HG02938 (cell line): ENCODE results near the gene KCTD18.

Experiments used
- ATAC-seq: cut with Tn5 transposase; IDR thresholded peaks from one replicate; pipeline ENCODE4 v1.9.1; 2021; ENCODE audit warnings: mild to moderate bottlenecking, moderate library complexity; ENCODE audit not compliant: unreplicated experiment

The KCTD18 gene

DNA sequence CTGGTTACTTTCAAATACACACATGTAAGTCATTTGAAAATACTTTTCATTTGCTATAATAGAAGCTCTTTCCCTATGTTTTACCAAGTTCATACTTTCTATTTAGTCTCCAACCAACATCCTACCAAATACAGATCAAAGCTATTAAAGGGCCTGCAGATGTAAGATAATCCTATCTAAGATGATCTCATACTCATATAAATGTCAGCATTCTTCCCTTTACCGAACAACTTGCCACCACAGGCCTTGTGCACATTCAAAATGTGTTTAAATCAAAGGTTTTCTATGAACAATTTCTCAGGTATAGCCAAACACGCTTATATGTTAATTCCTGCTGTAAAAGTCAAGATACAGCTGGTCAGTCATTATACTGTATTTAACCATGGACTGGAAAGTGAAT is 23.3 kb downstream of the KCTD18 start:
- no peak for ATAC-seq

GRCh38 chr2:200484934-200485333 is 24.9 kb downstream of the KCTD18 start:
- no peak for ATAC-seq

DNA sequence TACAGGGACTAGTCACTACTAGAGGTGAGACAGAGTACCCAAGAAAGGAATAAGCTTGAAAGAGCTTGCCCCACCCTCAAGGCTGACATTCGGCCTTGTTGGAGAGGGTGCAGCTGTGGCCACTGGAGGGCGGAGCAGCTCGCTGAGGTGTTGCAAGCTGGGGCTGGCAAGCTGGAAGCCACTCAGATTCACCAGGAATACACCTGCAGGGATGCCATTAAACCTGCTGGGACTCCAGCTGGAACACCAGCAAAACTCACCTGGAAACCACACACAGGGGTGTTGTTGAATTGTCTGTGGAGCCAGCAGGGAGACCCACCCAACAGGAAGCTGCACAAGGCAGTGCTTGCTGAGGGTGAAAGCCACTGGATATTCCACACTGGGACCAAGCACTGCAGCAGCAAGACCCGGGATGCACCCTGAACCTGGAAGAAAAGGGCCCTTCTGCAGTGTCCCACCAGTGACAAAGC is 26.1 kb downstream of the KCTD18 start:
- peak; percentile 70 for ATAC-seq

DNA sequence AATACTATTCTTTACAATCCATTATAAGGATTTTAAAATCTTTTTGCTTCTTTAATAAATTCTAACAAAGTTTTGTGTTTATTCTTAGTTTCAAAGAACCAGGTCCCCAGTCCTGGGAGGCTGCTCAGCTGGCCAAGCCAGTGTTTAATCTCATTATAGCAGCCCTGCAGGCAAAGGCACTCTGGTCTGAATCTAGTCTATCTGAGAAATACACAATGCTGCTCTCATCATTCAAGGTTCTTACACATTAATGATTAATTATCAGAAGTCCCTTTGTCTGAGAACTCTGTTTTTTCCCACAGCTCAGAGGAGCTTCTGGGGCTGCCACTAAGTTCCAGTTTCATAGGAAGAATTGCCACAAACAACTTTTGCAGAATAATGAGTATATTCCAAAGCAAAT is 27.7 kb downstream of the KCTD18 start:
- no peak for ATAC-seq

- ATAC-seq = no peak
Measured at GRCh38 chr2:200479692-200480265, 30.1 kb downstream of the KCTD18 start.

DNA sequence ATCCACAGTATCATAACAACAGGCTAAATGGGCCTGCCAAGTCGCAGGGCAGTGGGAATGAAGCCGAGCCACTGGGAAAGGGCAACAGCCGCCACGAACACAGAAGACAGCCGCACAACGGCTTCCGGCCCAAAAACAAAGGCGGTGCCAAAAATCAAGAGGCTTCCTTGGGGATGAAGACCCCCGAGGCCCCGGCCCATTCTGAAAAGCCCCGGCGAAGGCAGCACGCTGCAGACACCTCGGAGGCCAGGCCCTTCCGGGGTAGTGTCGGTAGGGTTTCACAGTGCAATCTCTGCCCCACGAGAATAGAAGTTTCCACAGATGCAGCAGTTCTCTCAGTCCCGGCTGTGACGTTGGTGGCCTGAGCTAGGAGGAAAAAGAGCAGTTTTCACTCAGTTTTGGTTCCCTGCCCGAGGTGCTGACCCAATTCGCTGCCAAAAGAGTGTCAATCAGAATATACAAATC is 32.2 kb downstream of the KCTD18 start:
- ATAC-seq = no peak

GRCh38 chr2:200476836-200477235 is 33.0 kb downstream of the KCTD18 start:
- no peak for ATAC-seq

DNA sequence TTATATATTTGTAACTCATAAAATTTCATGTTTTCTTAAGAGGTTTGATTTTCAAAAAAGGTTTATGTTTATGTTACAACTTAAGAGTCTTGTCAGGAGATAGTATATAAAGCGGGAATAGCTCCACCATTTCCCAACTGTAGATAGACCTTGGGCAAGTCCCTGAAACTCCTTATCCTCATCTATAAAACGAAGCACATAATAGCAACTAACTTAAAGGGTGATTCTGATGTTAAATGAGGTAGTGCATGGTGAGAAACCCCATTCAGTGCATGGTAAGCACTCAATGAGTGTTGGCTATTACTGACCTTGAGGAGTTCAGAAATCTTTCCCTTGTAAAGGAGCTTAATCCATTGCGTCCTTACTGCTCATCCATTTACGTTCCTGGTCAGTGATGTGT is 34.1 kb downstream of the KCTD18 start:
- ATAC-seq = no peak

DNA sequence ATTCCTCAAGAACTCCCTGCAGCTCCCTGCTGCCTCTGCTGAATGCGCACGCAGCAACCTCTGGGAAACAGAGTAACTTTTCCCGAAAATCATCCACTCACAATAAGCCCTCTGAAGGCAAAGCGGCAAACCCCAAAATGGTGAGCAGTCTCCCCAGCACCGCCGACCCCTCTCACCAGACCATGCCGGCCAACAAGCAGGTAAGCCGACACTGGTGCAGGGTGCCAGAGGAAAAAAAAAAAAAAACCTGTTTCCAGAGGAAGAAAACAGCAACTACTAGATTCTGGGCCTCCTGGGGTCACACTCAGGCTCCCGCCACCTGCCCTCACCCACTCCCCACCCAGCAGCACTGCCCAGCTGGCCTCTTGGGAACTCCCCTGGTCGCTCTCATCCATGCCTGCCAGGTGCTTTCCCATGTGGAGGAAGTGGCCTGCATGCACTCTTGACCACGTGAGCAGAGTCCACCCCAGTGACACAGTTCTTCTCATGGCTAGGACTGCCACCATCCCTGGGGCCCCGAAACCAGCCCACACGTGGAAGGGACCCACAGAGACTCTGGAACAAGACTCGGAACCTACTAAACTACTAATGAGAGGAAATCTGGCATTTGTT is 36.9 kb downstream of the KCTD18 start:
- ATAC-seq = no peak

GRCh38 chr2:200471928-200472645 is 37.8 kb downstream of the KCTD18 start:
- ATAC-seq = peak; percentile 5

GRCh38 chr2:200471324-200471848 is 38.5 kb downstream of the KCTD18 start:
- ATAC-seq = peak; percentile 87

DNA sequence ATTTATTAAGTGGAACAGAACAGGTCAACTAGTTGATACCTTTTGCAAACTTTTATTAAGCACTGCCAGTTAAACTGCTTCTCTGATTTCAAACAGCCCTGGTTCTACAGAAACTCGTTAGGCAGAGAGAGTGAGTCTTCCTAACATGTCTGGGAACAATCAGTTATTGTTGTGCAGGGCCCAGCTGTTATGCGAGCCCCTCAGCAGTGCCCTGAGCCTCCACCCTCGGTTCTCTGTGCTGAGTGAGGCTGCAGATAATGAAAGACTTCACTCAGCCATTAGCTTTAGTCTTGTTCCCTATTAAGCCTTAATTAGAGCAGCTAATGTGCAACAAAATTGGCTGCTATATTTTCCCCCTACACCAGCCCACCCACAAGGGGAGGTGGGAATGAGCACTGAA is 39.6 kb downstream of the KCTD18 start:
- no peak for ATAC-seq

DNA sequence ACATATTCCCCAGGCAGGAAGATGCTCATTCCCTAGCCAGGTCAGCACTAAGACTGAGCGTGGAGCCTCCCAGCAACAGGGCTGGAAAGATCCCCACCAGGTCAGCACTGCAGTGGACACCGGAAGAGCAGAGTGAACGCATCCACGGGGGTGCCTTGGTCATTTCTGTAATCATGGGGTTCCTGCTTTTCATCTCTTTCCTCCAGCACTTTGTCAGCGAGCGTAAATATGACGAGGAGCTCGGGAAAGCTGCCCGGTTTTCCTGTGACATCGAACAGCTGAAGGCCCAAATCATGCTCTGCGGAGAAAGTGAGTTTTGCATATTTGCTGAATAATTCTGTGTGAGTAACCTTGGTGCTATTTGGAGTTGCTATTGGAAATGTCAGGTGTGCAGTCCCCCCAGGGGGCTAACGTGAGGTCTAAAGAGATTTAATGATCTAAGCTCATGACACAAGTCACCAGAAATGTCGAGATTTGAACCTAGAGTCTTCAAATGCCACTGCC is 40.1 kb downstream of the KCTD18 start:
- no peak for ATAC-seq

GRCh38 chr2:200467806-200468681 is 41.8 kb downstream of the KCTD18 start:
- no peak for ATAC-seq

DNA sequence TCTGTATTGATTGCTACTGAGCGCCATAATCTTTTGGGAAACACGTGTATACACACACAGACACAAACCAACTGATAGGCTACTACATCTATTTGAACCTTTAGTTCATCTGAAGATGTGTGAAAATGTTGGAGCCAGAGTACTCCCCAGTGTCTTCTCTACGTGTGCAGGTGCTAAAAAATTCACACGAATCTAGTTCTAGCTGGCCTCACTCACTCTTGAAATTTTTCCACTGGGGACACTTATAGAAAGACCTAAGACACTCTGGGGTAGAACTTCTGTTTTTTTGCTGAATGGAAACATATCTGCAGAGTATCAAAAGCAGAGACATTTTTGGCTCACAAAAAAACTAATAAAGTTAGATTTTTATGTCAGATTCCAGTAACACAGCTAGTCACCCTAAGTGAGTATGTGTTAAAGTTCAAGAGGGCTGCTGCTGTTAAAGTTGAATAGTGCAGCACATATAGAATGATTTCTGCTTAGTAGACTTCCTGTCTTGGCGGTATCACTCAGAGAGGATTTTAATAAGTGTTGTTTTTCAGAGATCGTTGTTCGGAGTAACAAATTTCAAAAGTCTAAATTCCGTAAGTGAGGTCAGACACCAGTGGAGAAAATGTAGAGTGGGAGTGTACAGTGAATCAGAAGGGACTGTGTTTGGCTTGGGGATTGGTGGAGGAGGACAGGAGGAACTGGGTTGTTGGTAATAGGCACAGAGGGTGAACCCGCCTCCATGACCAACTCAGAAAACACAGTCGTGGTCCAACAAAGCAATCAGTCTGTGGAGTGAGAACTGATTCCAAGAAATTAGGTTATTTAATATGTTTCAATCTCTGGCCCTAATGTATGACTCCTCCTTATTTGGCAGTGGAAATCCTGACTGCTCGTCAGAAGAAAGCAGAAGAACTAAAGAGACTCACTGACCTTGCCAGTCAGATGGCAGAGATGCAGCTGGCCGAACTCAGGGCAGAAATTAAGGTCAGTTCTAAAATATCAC is 43.1 kb downstream of the KCTD18 start:
- no peak for ATAC-seq

DNA sequence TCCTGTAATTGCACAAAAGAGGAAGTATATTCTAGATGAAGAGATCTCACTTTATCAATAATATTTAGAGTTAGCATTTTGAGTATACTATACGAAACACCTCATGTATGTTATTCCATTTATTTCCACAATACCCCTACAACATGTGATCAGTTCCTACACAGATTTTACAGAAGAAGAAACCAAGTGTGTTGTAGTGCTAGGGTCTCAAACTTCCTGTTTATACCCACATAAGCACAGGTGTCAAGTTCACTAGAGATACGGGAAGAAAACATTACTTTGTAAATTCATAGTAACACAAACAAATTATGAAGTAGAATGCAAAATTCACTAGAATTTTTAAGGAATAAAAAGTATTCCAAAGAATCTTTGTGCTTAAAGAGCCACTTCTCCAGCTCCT is 46.4 kb downstream of the KCTD18 start:
- ATAC-seq = no peak

- ATAC-seq = no peak
Measured at GRCh38 chr2:200461846-200462710, 47.8 kb downstream of the KCTD18 start.

GRCh38 chr2:200459101-200459500 is 50.8 kb downstream of the KCTD18 start:
- no peak for ATAC-seq

- ATAC-seq = no peak
Measured at GRCh38 chr2:200456567-200456966, 53.3 kb downstream of the KCTD18 start.
